Vagina (tissue), 2 donors: ENCODE measurements around the gene TCEANC. TPM values are rescaled to one million over a fixed set of nuclear protein-coding genes. Genes with fewer than 3 reads are reported as not detected.

Experiments
- DNase-seq, 2 donors: peaks; one replicate each; pipeline ENCODE4 v3.0.0-alpha.2; 2017; ENCODE audit errors: extremely low spot score in 2 of 2
- H3K27ac ChIP-seq: fragments of 200-600 bp; sonication (generic); one replicate; pipeline ENCODE4 v1.5.1; 2019
- H3K27me3 ChIP-seq: fragments of 200-600 bp; sonication (generic); one replicate; pipeline ENCODE4 v1.5.1; 2019
- H3K36me3 ChIP-seq, 2 donors: fragments of 200-600 bp; sonication (generic); one replicate each; pipeline ENCODE4 v1.5.1; 2017 to 2019
- H3K4me1 ChIP-seq: fragments of 200-600 bp; sonication (generic); one replicate; pipeline ENCODE4 v1.5.1; 2019
- H3K4me3 ChIP-seq, 2 donors: fragments of 200-600 bp; sonication (generic); 1 replicate in 1 of 2; 2 replicates in 1 of 2; pipeline ENCODE4 v1.5.1; 2016 to 2019
- H3K9me3 ChIP-seq: fragments of 200-600 bp; sonication (generic); one replicate; pipeline ENCODE4 v1.5.1; 2019
- POLR2A ChIP-seq, 2 donors: fragments of 450-650 bp; IDR thresholded peaks; one replicate each; pipeline ENCODE4 v1.6.1; 2017; ENCODE audit warnings: antibody characterized with exemption in 2 of 2, mild to moderate bottlenecking in 2 of 2, moderate library complexity in 2 of 2
- POLR2AphosphoS5 ChIP-seq, 2 donors: sonication (generic); formaldehyde crosslinking; IDR thresholded peaks; one replicate each; pipeline ENCODE4 v1.9.0; 2017; ENCODE audit warnings: antibody characterized with exemption in 2 of 2, mild to moderate bottlenecking in 2 of 2, low read depth in 1 of 2; ENCODE audit not compliant: insufficient read depth in 1 of 2
- intact Hi-C: fragments of 100-400 bp; cut with DNase I; formaldehyde crosslinking; loops from one replicate; pipeline ENCODE4 v1.15.1; 2023
- total RNA-seq: library from RNA; depleted of rRNA; stranded (reverse); fragments of >200 nt; gene quantifications from one replicate; pipeline ENCODE4 v1.2.3, GENCODE V29; 2016
- TF ChIP-seq, protein P1 (sequence below), 3 experiments: fragments of 450-650 bp in 2 of 3; fragments of 200-600 bp in 1 of 3; sonication (generic) in 1 of 3; IDR thresholded peaks; one replicate each; pipeline ENCODE4 v1.5.1; 2017 to 2019; ENCODE audit warnings: antibody characterized with exemption in 3 of 3, mild to moderate bottlenecking in 2 of 3, moderate library complexity in 2 of 3

The TCEANC gene
- total RNA-seq, 1 donor from 2014 or later = 3.2 TPM

GRCh38 chrX:13697455-13697854, 44.5 kb downstream of the TCEANC start:
- no peaks in the 10 kb centered on the region for H3K36me3 ChIP-seq
- TF ChIP-seq POLR2A (IDR thresholded peaks at IDR 0.05) (no peak), POLR2AphosphoS5 (IDR thresholded peaks at IDR 0.05; ENCODE audit: insufficient read depth in 1 of 2, low read depth in 1 of 2) (no peak)
- TF ChIP-seq, protein P1, sequence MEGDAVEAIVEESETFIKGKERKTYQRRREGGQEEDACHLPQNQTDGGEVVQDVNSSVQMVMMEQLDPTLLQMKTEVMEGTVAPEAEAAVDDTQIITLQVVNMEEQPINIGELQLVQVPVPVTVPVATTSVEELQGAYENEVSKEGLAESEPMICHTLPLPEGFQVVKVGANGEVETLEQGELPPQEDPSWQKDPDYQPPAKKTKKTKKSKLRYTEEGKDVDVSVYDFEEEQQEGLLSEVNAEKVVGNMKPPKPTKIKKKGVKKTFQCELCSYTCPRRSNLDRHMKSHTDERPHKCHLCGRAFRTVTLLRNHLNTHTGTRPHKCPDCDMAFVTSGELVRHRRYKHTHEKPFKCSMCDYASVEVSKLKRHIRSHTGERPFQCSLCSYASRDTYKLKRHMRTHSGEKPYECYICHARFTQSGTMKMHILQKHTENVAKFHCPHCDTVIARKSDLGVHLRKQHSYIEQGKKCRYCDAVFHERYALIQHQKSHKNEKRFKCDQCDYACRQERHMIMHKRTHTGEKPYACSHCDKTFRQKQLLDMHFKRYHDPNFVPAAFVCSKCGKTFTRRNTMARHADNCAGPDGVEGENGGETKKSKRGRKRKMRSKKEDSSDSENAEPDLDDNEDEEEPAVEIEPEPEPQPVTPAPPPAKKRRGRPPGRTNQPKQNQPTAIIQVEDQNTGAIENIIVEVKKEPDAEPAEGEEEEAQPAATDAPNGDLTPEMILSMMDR (IDR thresholded peaks at IDR 0.05) = no peak
- H3K4me1 ChIP-seq = peaks cover 59% of the 10 kb centered on the region
- no peak overlapping the region for H3K4me3 ChIP-seq
- intact Hi-C loops = no loop called here
- no peaks in the 10 kb centered on the region for H3K9me3 ChIP-seq
- H3K27ac ChIP-seq = no peak overlapping the region
- no peak for DNase-seq
- H3K27me3 ChIP-seq = no peaks in the 10 kb centered on the region

GRCh38 chrX:13697976-13698375, 45.0 kb downstream of the TCEANC start:
- TF ChIP-seq, protein P1 (IDR thresholded peaks at IDR 0.05) = no peak
- TF ChIP-seq POLR2AphosphoS5 (IDR thresholded peaks at IDR 0.05; ENCODE audit: insufficient read depth in 1 of 2, low read depth in 1 of 2) (no peak), POLR2A (IDR thresholded peaks at IDR 0.05) (no peak)
- no peak for DNase-seq
- Histone ChIP-seq H3K27ac (no peak overlapping the region), H3K9me3 (no peaks in the 10 kb centered on the region), H3K36me3 (no peaks in the 10 kb centered on the region), H3K27me3 (no peaks in the 10 kb centered on the region), H3K4me1 (peaks cover 54% of the 10 kb centered on the region), H3K4me3 (no peak overlapping the region)
- intact Hi-C loops = no loop called here

- Histone ChIP-seq H3K4me1 (peaks cover 51% of the 10 kb centered on the region), H3K36me3 (no peaks in the 10 kb centered on the region), H3K9me3 (no peaks in the 10 kb centered on the region), H3K27me3 (no peaks in the 10 kb centered on the region), H3K27ac (no peak overlapping the region), H3K4me3 (no peak overlapping the region)
- DNase-seq = no peak
- TF ChIP-seq POLR2A (IDR thresholded peaks at IDR 0.05) (no peak), POLR2AphosphoS5 (IDR thresholded peaks at IDR 0.05; ENCODE audit: insufficient read depth in 1 of 2, low read depth in 1 of 2) (no peak)
- TF ChIP-seq, protein P1 (IDR thresholded peaks at IDR 0.05) = no peak
- intact Hi-C loops = no loop called here
Observed at GRCh38 chrX:13698432-13698831, 45.5 kb downstream of the TCEANC start.

GRCh38 chrX:13699183-13699826, 46.4 kb downstream of the TCEANC start:
- no peaks in the 10 kb centered on the region for H3K9me3 ChIP-seq
- TF ChIP-seq, protein P1 (IDR thresholded peaks at IDR 0.05) = no peak
- TF ChIP-seq POLR2AphosphoS5 (IDR thresholded peaks at IDR 0.05; ENCODE audit: insufficient read depth in 1 of 2, low read depth in 1 of 2) = no peak
- TF ChIP-seq POLR2A (IDR thresholded peaks at IDR 0.05) = no peak
- intact Hi-C loops = no loop called here
- no peak overlapping the region for H3K4me3 ChIP-seq
- H3K4me1 ChIP-seq = peaks cover 47% of the 10 kb centered on the region
- H3K27me3 ChIP-seq = no peaks in the 10 kb centered on the region
- DNase-seq = no peak
- H3K36me3 ChIP-seq = no peaks in the 10 kb centered on the region
- H3K27ac ChIP-seq = no peak overlapping the region

- H3K4me1 ChIP-seq = peaks cover 37% of the 10 kb centered on the region
- H3K4me3 ChIP-seq = no peak overlapping the region
- intact Hi-C loops = no loop called here
- no peak for TF ChIP-seq POLR2A (IDR thresholded peaks at IDR 0.05)
- H3K27me3 ChIP-seq = no peaks in the 10 kb centered on the region
- DNase-seq = no peak
- H3K9me3 ChIP-seq = no peaks in the 10 kb centered on the region
- H3K36me3 ChIP-seq = no peaks in the 10 kb centered on the region
- H3K27ac ChIP-seq = no peak overlapping the region
Observed at GRCh38 chrX:13700380-13700779, 47.4 kb downstream of the TCEANC start.
